G401 (cell line): Measurements from ENCODE around the gene NCOR1. TPM values are rescaled to one million over a fixed set of nuclear protein-coding genes. Genes with fewer than 3 reads are reported as not detected.
"Not testable (repeated sequence)": the region's sequence is repeated elsewhere in the genome, so short reads cannot be mapped to it uniquely, and the experiment has no call there.

ENCODE experiments used
- DNase-seq: peaks from one replicate; pipeline ENCODE4 v3.0.0-alpha.2; 2015; ENCODE audit warnings: low spot score
- in situ Hi-C: cut with HindIII; loops from 2 replicates; pipeline ENCODE4 v1.10.0; 2016; ENCODE audit warnings: low sequenced_read_pairs, mixed read lengths
- total RNA-seq: library from RNA; depleted of rRNA; stranded (reverse); fragments of >200 nt; shearing (Covaris generic); gene quantifications from 2 replicates; pipeline ENCODE4 v1.2.3, GENCODE V29; 2014

Gene NCOR1
- total RNA-seq, 1 experiment from 2014 or later = 58.9 TPM

- DNase-seq, in situ Hi-C loops: not testable (repeated sequence)
These were observed 1.1 kb upstream of the NCOR1 start for GRCh38 chr17:16216341-16217001.

DNA sequence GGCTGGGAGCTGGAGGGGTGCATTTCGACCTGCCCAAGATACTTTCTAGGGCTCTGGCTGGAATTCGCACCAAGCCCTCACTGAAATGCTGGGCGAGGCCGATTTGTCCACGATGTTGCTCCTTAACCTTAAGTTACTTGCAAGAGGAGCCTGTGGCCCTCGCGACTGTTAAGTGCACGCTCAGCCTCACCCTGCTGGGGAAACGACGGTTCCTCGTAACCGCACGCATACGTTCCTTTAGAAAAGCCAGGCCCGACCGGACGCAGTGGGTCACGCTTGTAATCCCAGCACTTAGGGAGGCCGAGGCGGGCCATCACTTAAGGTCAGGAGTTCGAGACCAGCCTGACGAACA, 607 bp upstream of the NCOR1 start:
- in situ Hi-C loops = no loop called here
- DNase-seq = peak; percentile 48

DNA sequence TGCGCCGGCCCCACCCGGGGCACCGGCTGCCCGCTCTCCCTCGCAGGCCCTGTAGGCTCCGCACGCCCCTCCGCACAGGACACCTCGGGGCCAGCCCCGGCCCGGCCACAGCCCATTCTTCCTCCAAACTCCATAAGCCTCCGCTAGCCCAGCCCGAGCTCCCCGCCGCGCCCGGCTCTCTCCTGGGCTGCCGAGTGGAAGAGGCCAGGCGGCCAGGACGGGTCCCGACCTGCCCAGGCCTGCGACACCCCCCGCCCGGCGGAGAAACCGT, 397 bp downstream of the NCOR1 start:
- DNase-seq = no peak
- in situ Hi-C loops = no loop called here

GRCh38 chr17:16214190-16215001, 938 bp downstream of the NCOR1 start:
- in situ Hi-C loops = no loop called here
- peak; percentile 44 for DNase-seq

- no peak for DNase-seq
- in situ Hi-C loops = no loop called here
These were observed 2.5 kb downstream of the NCOR1 start for GRCh38 chr17:16212793-16213192.

- DNase-seq = no peak
- in situ Hi-C loops = no loop called here
These were observed 3.7 kb downstream of the NCOR1 start for GRCh38 chr17:16211590-16211989.

GRCh38 chr17:16204763-16205162, 10.6 kb downstream of the NCOR1 start:
- DNase-seq, in situ Hi-C loops: not testable (repeated sequence)

DNA sequence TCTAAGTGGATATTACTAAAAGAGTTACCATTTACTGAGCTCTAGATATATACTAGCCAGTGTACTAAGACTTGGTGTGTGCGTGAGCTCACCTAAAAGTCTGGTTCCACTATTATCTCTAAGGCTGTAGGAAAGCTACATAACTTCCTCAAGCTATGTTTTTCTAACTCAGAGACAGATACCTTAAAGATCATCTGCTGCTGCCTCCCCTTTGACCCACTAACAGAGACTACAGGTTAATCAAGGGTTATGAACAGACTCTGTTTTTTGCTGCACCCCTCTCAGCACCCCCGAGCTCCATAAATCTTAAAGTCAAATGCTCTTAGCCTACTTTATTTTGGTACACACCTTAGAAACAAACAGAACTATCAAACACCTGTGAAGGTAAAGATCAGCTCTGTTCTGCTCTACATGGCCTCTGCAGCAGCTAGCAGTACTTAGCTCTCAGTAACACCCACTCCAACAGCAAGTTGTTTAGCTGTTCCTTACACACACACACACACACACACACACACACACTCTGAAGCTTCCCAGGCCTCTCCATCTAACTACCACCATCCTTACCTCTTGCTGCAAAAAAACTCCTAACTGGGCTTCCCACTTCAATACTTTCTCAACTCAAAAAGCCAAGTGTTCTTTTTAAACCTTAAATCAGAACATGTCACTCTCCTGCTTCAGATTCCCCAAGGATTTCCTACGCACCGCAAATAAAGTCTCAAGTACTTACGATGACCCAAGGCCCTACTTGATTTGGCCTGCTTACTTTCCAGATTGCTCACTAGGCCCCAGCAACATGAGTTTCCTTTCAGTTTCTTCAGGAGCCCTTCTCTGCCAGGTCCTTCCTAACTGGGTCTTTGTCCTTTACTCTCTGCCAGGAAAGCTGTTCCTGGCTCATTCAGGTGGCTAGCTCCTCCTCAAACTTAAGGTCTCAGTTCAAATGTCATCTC, 12.5 kb downstream of the NCOR1 start:
- in situ Hi-C loops, DNase-seq: not testable (repeated sequence)

- in situ Hi-C loops = not testable (repeated sequence)
These were observed 13.6 kb downstream of the NCOR1 start for GRCh38 chr17:16201693-16202131.

GRCh38 chr17:16199093-16199492, 16.2 kb downstream of the NCOR1 start:
- in situ Hi-C loops = no loop called here
- peak; percentile 34 for DNase-seq

More at GRCh38 chr17:16201693-16202131, 13.6 kb downstream of the NCOR1 start:
- DNase-seq = not testable (repeated sequence)

- in situ Hi-C loops = no loop called here
- DNase-seq = no peak
These were observed 18.1 kb downstream of the NCOR1 start for GRCh38 chr17:16197276-16197675.

- in situ Hi-C loops = not testable (repeated sequence)
These were observed 21.0 kb downstream of the NCOR1 start for GRCh38 chr17:16194307-16194835.

DNA sequence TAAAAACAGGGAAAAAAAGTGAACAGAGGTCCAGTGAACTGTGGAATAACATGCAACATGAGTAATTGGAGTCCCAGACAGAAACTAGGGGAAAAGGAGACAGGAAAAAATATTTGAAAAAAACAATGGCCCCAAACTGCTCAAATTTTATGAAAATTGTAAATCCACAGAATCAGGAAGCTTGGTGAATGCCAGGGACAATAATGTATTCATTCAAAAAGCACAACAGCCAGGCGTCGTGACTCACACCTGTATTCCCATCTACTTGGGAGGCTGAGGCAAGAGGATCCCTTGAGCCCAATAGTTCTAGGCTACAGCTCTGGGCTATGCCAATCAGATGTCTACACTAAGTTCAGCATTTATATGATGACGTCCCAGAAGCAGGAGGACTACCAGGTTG, 23.7 kb downstream of the NCOR1 start:
- in situ Hi-C loops = no loop called here

More at GRCh38 chr17:16194307-16194835, 21.0 kb downstream of the NCOR1 start:
- not testable (repeated sequence) for DNase-seq

DNA sequence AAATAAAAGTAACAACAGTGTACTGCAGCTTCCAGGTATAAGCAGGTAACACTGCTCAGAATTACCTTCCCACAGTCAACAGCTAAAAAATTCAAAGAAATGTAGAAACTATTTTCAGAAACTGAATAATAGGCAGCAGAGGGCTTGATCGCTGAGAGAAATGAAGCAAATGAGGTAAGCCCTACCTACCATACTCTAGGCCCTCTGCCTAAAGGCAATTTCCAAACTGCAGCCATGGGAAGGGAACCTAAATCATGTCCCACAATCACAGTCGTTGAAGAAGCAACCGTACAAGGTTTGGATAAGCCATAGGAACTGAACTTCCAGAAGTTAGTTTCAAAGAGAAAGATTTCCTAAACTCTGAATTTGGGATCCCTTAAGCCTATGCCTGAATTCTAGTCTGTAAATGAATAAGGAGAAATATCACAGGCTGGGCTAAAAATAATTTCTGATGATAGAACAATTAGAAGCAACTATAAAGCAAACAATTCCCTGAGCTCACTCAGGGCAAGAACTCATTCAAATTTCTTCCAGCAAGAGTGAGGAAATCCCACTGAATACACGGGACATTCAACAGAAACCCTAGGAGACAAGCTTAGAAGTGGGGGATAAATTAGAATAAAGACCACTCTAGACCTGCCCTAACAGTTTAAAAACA, 24.5 kb downstream of the NCOR1 start:
- DNase-seq = no peak
- in situ Hi-C loops = no loop called here

More for the DNA sequence above, 23.7 kb downstream of the NCOR1 start:
- DNase-seq = no peak

DNA sequence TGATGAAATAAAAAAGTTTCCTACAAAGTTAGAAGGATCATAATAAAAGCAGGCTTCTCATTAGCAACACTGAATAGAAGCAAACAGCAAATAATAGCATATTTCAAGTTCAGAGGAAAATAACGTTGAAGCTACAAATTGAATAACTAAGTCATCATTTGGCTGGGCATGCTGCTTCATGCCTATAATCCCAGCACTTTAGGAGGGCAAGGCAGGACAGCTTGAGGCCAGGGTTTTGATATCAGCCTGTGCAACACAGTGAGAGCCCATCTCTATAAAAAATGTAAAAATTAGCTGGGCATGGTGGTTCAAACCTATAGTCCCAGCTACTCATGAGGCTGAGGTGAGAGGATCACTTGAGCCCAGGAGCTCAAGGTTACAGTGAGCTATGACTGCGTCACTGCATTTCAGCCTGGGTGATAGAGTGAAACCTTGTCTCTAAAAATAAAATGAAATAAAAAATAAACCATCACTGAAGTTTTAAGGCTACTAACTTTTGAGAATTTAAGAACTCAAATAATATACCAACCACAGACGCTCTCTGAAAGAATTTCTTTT, 25.5 kb downstream of the NCOR1 start:
- no peak for DNase-seq
- in situ Hi-C loops = no loop called here

- DNase-seq = no peak
- in situ Hi-C loops = no loop called here
These were observed 27.7 kb downstream of the NCOR1 start for GRCh38 chr17:16187642-16188041.

GRCh38 chr17:16181581-16181980, 33.8 kb downstream of the NCOR1 start:
- in situ Hi-C loops = no loop called here

DNA sequence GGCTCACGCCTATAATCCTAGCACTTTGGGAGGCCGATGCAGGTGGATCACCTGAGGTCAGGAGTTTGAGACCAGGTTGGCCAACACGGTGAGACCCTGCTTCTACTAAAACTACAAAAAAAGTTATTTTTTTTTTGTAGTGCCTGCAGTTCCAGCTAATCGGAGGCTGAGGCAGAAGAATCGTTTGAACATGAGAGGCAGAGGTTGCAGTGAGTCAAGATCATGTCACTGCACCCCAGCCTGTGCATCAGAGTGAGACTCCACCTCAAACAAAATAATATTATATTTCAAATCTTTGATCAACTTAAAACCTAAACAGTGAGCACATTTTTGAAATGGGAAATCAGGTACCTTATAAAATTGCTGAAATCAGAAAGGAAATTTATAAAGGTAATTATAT, 36.5 kb downstream of the NCOR1 start:
- DNase-seq = no peak
- in situ Hi-C loops = no loop called here

More at GRCh38 chr17:16181581-16181980, 33.8 kb downstream of the NCOR1 start:
- DNase-seq = no peak

DNA sequence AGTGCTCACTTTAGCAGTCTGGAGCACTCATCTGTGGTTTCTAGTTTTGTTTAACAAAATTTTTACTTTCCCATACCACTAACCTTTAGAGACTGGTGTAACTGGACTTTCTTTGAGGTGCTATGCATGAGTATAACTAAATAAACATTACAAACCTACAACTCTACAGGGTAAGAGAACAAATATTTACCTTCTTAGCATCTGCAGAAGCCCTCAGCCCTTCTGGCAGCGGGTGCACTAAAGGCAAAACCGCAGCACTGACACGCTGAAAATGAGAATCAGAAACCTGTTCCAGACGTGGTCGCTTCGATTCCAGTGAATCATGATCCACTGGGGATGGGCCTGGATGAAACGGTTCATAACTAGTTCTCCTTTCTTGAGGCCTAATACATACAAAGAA, 43.7 kb downstream of the NCOR1 start:
- DNase-seq = no peak
- in situ Hi-C loops = no loop called here
